ENCODE measurements around the gene NRG2. TPM values are rescaled to one million over a fixed set of nuclear protein-coding genes. Genes with fewer than 3 reads are reported as not detected.

NRG2 gene
- total RNA-seq, 120 experiments from 2014 or later: 5.8 to 21.5 (median 11.8) TPM

Other genes with a start within 250 kb of the NRG2 start
- gene PSD2, start 247.5 kb downstream of the NRG2 start, total RNA-seq: 100 to 1,000 TPM in 19 of 120 experiments, 10 to 100 TPM in 101; 37.2 to 251 (median 77.9) TPM
- gene PURA, start 70.8 kb upstream of the NRG2 start, total RNA-seq: 100 to 1,000 TPM in 10 of 120 experiments, 10 to 100 TPM in 110; 69.0 to 107 (median 89.1) TPM
- gene IGIP, start 82.6 kb upstream of the NRG2 start, total RNA-seq: 10 to 100 TPM; 44.5 to 79.9 (median 61.8) TPM
- 100 to 1,000 TPM in 1 of 120 experiments, 10 to 100 TPM in 119; 28.2 to 110 (median 55.2) TPM for gene CYSTM1, start 131.9 kb upstream of the NRG2 start, total RNA-seq